Cerebellar cortex (tissue), 1 donor: Measurements from ENCODE around the gene PIGM.
"Not testable (repeated sequence)": the region's sequence is repeated elsewhere in the genome, so short reads cannot be mapped to it uniquely, and the experiment has no call there.

Source experiments
- DNase-seq: peaks from one replicate; pipeline ENCODE4 v3.0.0-alpha.2; 2015; ENCODE audit warnings: low spot score

PIGM gene

GRCh38 chr1:160061369-160062229 lies 29.8 kb upstream of the PIGM start:
- no peak for DNase-seq

- DNase-seq = peak; percentile 64
Observed at GRCh38 chr1:160058087-160058486, 26.3 kb upstream of the PIGM start.

GRCh38 chr1:160056648-160057169 lies 24.9 kb upstream of the PIGM start:
- DNase-seq = no peak

GRCh38 chr1:160053548-160054365 lies 22.0 kb upstream of the PIGM start:
- DNase-seq = no peak

GRCh38 chr1:160052936-160053335 lies 21.1 kb upstream of the PIGM start:
- no peak for DNase-seq

GRCh38 chr1:160050619-160051018 lies 18.8 kb upstream of the PIGM start:
- DNase-seq = no peak

GRCh38 chr1:160050182-160050581 lies 18.4 kb upstream of the PIGM start:
- not testable (repeated sequence) for DNase-seq

GRCh38 chr1:160049101-160049500 lies 17.3 kb upstream of the PIGM start:
- DNase-seq = no peak

GRCh38 chr1:160048335-160048734 lies 16.5 kb upstream of the PIGM start:
- DNase-seq = no peak

- DNase-seq = no peak
Observed at GRCh38 chr1:160047111-160047991, 15.6 kb upstream of the PIGM start.

- peak; percentile 64 for DNase-seq
Observed at GRCh38 chr1:160046494-160047110, 14.8 kb upstream of the PIGM start.

- no peak for DNase-seq
Observed at GRCh38 chr1:160045653-160046052, 13.9 kb upstream of the PIGM start.

GRCh38 chr1:160043543-160043942 lies 11.8 kb upstream of the PIGM start:
- no peak for DNase-seq

GRCh38 chr1:160040476-160040875 lies 8.7 kb upstream of the PIGM start:
- no peak for DNase-seq

GRCh38 chr1:160032165-160032820 lies 503 bp upstream of the PIGM start:
- DNase-seq = peak; percentile 53

- DNase-seq = peak; percentile 32
Observed at GRCh38 chr1:160030657-160031364, 979 bp downstream of the PIGM start.

- no peak for DNase-seq
Observed at GRCh38 chr1:160028426-160028825, 3.4 kb downstream of the PIGM start.

GRCh38 chr1:160025314-160025713 lies 6.5 kb downstream of the PIGM start:
- no peak for DNase-seq

GRCh38 chr1:160024195-160024905 lies 7.4 kb downstream of the PIGM start:
- DNase-seq = no peak
